ENCODE measurements around the gene GDF10.

DNA sequence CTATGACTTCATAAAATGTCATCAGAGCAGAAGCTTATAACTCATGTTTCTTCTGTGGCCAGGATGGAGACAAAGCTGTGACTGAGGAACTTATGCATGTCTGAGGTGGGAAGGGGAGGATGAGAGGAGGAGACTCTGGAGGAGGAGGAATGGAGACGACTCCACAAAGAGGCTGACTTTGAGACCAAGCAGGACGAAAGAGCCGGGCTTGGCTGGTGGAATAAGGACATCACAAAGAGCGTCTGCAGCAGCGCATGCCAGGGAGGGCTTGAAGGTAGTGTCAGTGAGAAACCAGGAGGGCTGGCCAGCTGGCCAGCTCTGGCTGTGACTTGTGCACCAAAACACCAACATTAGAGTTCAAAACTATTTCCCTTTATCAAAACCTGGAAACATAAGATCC is 16.1 kb downstream of the GDF10 start:
- TF ChIP-seq, protein P1, sequence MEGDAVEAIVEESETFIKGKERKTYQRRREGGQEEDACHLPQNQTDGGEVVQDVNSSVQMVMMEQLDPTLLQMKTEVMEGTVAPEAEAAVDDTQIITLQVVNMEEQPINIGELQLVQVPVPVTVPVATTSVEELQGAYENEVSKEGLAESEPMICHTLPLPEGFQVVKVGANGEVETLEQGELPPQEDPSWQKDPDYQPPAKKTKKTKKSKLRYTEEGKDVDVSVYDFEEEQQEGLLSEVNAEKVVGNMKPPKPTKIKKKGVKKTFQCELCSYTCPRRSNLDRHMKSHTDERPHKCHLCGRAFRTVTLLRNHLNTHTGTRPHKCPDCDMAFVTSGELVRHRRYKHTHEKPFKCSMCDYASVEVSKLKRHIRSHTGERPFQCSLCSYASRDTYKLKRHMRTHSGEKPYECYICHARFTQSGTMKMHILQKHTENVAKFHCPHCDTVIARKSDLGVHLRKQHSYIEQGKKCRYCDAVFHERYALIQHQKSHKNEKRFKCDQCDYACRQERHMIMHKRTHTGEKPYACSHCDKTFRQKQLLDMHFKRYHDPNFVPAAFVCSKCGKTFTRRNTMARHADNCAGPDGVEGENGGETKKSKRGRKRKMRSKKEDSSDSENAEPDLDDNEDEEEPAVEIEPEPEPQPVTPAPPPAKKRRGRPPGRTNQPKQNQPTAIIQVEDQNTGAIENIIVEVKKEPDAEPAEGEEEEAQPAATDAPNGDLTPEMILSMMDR (IDR thresholded peaks at IDR 0.05; ENCODE audit: poor library complexity): no peak
- TF ChIP-seq EZH2phosphoT487 (IDR thresholded peaks at IDR 0.05; ENCODE audit: low read depth, severe bottlenecking, unreplicated experiment) (no peak), EZH2 (IDR thresholded peaks at IDR 0.05; ENCODE audit: borderline replicate concordance) (no peak)
